Middle frontal gyrus (tissue), 1 donor: ENCODE data around the gene IKBKE.
"Not testable (repeated sequence)": the region's sequence is repeated elsewhere in the genome, so short reads cannot be mapped to it uniquely, and the experiment has no call there.

Experiments
- DNase-seq: peaks from one replicate; pipeline ENCODE4 v3.0.0-alpha.2; 2015; ENCODE audit warnings: low spot score; ENCODE audit errors: extremely low spot score

IKBKE gene

DNA sequence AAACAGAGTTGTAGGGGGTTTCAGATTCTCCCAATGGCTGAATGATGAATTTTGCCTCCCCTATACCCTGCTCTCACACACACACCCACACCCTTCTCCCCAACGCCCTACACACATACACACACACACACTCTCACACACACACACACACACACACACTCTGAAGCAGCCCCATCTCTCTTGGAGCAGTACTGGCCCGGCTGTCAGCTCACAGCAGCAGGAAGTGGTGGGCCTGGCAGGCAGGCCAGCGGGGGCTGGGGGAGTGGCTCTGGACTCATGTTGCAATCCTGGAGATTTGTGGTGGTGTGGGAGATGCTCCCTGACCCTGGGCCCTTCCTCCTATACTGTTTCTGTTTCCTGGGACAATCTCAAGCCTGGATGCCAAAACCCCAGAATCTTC lies 2.2 kb downstream of the IKBKE start:
- no peak for DNase-seq

DNA sequence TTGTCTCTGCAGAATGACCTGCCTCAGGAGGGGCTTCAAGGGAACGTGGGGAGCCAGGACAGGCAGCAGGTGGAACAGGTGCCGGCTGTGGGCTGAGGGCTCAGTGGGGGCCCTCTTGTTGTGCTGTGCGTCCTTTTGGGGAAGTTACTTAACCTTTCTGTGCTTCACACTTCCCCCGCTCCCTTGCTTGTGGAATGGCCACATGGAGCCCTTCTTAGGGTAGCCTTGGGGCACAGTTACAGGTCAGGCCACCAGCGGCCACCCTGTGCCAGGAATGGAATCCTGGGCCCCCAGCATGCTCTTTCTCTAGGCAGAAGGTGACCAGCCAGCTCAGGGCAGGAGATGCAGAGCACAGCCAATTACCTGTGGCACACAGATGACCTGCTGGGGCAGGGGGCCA lies 2.6 kb downstream of the IKBKE start:
- DNase-seq, result no peak

DNA sequence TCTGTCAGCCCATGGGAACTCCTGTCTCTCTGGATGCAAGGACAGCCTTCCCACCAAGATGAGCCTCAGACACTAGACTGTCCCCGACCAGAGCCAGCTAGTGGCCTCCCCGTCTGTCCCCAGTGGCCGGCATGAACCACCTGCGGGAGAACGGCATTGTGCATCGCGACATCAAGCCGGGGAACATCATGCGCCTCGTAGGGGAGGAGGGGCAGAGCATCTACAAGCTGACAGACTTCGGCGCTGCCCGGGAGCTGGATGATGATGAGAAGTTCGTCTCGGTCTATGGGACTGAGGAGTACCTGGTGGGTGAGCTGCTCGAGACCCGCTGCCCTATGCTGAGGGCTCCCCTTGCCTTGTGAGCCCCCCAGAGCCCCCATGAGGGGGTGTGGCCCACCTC lies 5.8 kb downstream of the IKBKE start:
- DNase-seq, result no peak

DNA sequence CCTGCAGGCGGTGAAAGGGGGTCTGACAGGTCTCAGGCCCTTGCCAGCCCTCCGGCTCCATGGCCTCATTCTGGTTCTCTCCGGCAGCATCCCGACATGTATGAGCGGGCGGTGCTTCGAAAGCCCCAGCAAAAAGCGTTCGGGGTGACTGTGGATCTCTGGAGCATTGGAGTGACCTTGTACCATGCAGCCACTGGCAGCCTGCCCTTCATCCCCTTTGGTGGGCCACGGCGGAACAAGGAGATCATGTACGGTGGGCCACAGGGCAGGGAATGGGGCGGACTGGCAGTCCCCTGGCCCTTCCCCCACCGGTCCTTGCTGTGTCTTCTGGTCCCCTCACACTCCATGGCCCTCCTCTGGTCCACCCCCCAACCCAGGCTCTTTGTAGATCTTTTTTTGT lies 6.3 kb downstream of the IKBKE start:
- no peak for DNase-seq

DNA sequence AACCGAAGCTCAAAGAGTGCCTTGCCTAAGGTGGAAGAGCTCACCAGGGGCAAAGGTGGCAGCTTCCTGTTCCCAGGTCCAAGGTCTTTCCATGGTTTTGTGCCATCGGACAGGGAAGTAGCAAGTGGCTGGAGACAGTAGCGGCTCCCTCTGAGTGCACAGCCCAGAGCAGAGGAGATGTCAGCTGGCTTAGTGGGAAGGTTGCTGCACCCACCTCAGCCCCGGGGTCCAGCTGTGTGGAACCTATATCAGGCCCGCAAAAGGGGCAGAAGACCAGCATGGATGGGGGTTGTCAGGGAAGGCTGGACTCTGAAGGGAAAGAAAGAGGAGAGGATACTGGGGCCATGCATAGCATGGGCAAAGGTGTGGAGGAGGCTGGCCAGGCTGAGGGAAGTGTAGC lies 6.8 kb downstream of the IKBKE start:
- no peak for DNase-seq

GRCh38 chr1:206477581-206478380 lies 7.5 kb downstream of the IKBKE start:
- no peak for DNase-seq

DNA sequence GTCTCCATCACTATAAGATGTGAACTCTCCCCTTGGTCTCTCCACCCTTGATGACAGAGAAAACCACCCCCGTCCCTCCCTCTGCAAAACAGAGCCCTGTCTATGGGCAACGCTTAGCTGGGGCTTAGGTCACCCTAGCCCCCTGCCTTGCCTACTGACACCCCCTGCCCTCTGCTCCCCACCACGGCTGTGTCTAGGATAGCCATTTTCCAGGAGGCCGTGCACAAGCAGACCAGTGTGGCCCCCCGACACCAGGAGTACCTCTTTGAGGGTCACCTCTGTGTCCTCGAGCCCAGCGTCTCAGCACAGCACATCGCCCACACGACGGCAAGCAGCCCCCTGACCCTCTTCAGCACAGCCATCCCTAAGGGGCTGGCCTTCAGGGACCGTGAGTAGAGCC lies 8.5 kb downstream of the IKBKE start:
- DNase-seq, result no peak

GRCh38 chr1:206479183-206480125 lies 9.2 kb downstream of the IKBKE start:
- DNase-seq, result peak; percentile 52

DNA sequence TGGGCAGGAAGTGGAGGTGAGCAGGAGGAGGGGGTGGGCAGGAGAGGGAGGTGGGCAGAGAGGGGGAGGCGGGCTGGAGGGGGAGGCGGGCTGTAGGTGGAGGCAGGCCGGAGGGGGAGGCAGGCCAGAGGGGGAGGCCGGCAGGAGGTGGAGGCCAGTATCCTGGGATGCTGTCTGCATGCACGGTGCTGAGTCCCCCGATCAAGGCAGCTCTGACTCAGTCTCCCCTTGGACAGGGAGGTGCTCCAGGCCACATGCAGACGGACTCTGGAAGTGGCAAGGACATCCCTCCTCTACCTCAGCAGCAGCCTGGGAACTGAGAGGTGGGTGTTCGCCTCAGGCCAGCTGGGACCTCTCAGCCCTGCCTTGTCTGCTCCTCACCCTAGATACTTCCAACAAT lies 9.9 kb downstream of the IKBKE start:
- DNase-seq, result no peak

- no peak for DNase-seq
Observed at GRCh38 chr1:206482611-206483010, 12.3 kb downstream of the IKBKE start.

DNA sequence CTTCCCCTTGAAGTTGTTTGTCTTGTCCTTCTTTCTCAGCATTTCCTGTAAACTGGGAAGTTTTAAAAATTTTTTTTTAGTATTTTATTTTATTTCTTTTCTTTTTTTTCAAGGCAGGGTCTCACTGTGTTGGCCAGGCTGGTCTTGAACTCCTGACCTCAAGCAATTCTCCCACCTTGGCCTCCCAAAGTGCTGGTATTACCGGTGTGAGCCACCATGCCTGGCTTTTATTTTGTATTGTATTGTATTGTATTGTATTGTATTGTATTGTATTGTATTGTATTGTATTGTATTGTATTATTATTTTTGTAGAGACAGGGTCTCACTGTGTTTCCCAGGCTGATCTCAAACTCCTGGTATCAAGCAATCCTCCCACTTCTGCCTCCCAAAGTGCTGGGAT lies 13.6 kb downstream of the IKBKE start:
- DNase-seq, result not testable (repeated sequence)

- no peak for DNase-seq
Observed at GRCh38 chr1:206484901-206485300, 14.6 kb downstream of the IKBKE start.

GRCh38 chr1:206486995-206487788 lies 16.9 kb downstream of the IKBKE start:
- DNase-seq, result no peak

DNA sequence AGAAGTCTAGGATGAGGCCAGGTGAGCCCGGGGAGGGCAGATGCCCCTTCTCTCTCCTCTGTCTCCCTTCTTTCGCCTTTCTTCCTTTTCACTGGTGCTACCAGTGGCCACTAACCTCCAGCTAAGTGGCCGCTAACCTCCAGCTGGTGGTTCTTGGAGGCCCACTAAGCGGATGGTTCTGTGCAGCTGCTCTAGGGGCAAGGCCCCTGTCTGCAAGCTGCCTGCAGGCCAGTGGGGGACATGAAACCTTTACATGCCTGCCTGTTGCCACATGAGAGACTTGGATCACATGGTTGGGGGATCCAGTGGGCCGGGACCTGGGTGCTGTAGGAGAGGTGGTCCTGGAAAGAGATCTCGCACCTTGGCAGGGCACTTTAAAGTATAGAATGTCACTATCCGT lies 17.7 kb downstream of the IKBKE start:
- no peak for DNase-seq

GRCh38 chr1:206488466-206488865 lies 18.2 kb downstream of the IKBKE start:
- no peak for DNase-seq

DNA sequence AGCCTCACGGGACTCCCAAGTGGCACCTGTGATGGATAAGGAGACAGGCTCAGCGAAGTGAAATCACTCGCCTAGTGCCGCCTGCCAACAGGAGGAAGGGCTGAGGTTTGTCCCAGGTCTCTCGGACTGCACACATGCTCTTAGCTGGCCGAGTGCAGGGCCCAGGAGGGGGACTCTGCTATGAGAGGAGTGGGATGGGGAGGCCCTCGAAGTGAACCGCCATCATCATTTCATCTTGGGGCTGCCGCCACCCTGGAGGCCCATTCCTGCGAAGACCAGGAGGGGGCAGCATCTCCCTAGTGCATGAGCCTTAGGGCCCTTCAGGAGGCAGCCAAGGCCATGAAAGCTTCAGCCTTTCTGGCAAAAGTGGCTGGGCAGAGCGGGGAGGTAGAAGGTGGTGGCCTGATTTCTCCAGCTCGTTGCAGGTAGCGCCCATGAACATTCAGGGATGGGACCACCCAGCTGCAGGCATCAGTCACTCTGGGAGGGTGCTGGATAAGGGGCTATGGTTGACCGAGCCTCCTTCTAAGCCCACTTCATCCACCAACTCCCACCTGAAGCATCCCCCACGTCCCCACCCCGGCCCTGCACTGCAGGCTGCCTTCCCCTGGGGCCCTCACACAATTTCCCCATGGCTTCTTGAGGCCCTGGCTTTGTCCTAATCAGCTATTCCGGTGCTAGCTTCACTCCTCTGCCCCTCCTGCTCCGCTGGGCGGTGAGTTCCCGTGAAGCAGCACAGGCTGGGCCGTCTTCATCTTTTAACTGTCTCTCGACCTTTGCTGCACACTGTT lies 19.9 kb downstream of the IKBKE start:
- peak; percentile 47 for DNase-seq

- no peak for DNase-seq
Observed at GRCh38 chr1:206490771-206491405, 20.6 kb downstream of the IKBKE start.

- no peak for DNase-seq
Observed at GRCh38 chr1:206491616-206492015, 21.3 kb downstream of the IKBKE start.

GRCh38 chr1:206492589-206492988 lies 22.3 kb downstream of the IKBKE start:
- DNase-seq, result no peak

DNA sequence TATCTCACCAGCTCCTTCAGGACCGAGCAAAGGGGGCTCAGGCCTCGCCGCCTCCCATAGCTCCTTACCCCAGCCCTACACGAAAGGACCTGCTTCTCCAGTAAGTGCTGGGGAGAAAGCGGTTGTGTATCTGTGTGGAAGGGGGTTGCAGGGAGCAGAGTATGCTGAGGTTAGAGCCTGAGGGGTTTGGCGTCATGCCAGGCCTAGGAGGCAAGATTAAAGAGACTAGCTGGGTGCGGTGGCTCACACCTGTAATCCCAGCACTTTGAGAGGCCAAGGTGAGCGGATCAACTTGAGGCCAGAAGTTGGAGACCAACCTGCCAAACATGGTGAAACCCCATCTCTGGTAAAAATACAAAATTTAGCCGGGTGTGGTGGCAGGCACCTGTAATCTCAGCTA lies 23.0 kb downstream of the IKBKE start:
- DNase-seq, result no peak
